ENCODE measurements around the gene NCK2.

DNA sequence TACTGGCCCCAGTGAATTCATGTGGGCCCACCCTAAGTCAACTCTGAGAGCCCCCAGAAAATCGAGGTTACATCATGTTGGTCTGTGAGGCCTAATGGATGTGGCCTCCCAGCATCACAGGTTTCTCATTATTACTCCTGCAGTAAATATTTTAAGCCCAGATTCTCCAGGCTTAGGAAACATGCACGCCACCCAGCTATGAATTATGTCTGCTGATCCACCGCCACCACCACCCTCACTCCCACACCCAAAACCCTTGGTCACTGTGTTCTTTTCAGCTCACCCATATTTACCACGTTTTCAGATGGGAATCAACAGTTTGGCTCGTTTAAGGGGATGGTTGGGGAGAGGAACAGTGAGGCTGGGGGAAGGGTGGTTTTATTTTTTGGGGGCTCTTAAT is 128.6 kb downstream of the NCK2 start:
- TF ChIP-seq, protein P1, sequence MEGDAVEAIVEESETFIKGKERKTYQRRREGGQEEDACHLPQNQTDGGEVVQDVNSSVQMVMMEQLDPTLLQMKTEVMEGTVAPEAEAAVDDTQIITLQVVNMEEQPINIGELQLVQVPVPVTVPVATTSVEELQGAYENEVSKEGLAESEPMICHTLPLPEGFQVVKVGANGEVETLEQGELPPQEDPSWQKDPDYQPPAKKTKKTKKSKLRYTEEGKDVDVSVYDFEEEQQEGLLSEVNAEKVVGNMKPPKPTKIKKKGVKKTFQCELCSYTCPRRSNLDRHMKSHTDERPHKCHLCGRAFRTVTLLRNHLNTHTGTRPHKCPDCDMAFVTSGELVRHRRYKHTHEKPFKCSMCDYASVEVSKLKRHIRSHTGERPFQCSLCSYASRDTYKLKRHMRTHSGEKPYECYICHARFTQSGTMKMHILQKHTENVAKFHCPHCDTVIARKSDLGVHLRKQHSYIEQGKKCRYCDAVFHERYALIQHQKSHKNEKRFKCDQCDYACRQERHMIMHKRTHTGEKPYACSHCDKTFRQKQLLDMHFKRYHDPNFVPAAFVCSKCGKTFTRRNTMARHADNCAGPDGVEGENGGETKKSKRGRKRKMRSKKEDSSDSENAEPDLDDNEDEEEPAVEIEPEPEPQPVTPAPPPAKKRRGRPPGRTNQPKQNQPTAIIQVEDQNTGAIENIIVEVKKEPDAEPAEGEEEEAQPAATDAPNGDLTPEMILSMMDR (IDR thresholded peaks at IDR 0.05; ENCODE audit: low read length) = no peak
- no peak for TF ChIP-seq EZH2 (IDR thresholded peaks at IDR 0.05; ENCODE audit: borderline replicate concordance, low read length)
